DMS 273 (cell line): ENCODE data around the gene GNAO1.

ENCODE experiments used
- DNase-seq: peaks from one replicate; lab custom pipeline; 2025; ENCODE audit not compliant: unreplicated experiment; lab: John Stamatoyannopoulos, UW

The GNAO1 gene

GRCh38 chr16:56264609-56264972, 73.3 kb downstream of the GNAO1 start:
- no peak for DNase-seq

- no peak for DNase-seq
Observed at GRCh38 chr16:56265184-56265583, 73.9 kb downstream of the GNAO1 start.

- DNase-seq = no peak
Observed at GRCh38 chr16:56265746-56266145, 74.5 kb downstream of the GNAO1 start.

- DNase-seq = no peak
Observed at GRCh38 chr16:56266641-56267607, 75.6 kb downstream of the GNAO1 start.

GRCh38 chr16:56267888-56268287, 76.6 kb downstream of the GNAO1 start:
- DNase-seq = no peak

GRCh38 chr16:56268799-56269198, 77.5 kb downstream of the GNAO1 start:
- no peak for DNase-seq

- no peak for DNase-seq
Observed at GRCh38 chr16:56269281-56269680, 78.0 kb downstream of the GNAO1 start.

- peak; percentile 49 for DNase-seq
Observed at GRCh38 chr16:56269811-56270684, 78.8 kb downstream of the GNAO1 start.

- no peak for DNase-seq
Observed at GRCh38 chr16:56270828-56271227, 79.5 kb downstream of the GNAO1 start.

GRCh38 chr16:56272583-56272894, 81.2 kb downstream of the GNAO1 start:
- no peak for DNase-seq

- DNase-seq = no peak
Observed at GRCh38 chr16:56273615-56274014, 82.3 kb downstream of the GNAO1 start.

- DNase-seq = no peak
Observed at GRCh38 chr16:56274369-56274768, 83.1 kb downstream of the GNAO1 start.

GRCh38 chr16:56275076-56275475, 83.8 kb downstream of the GNAO1 start:
- no peak for DNase-seq

- DNase-seq = no peak
Observed at GRCh38 chr16:56275801-56276200, 84.5 kb downstream of the GNAO1 start.

GRCh38 chr16:56277075-56277474, 85.8 kb downstream of the GNAO1 start:
- DNase-seq = peak; percentile 60

- DNase-seq = no peak
Observed at GRCh38 chr16:56278196-56278855, 87.0 kb downstream of the GNAO1 start.

GRCh38 chr16:56279132-56279531, 87.8 kb downstream of the GNAO1 start:
- DNase-seq = no peak

- no peak for DNase-seq
Observed at GRCh38 chr16:56279914-56280313, 88.6 kb downstream of the GNAO1 start.

- DNase-seq = peak; percentile 77
Observed at GRCh38 chr16:56281249-56281805, 90.0 kb downstream of the GNAO1 start.

- peak; percentile 46 for DNase-seq
Observed at GRCh38 chr16:56282451-56282850, 91.2 kb downstream of the GNAO1 start.

- DNase-seq = no peak
Observed at GRCh38 chr16:56284521-56284920, 93.2 kb downstream of the GNAO1 start.
